Stimulated activated CD4-positive, alpha-beta T cell treated with anti-CD3 and anti-CD28 coated beads, Interleukin-15, amount 100 ng/mL, for 24 hours (primary cell): ENCODE measurements around the gene TEAD1.
A peak's percentile ranks its signal among the peaks of the same experiment; 100 is the strongest.

Experiments used
- DNase-seq: peaks from one replicate; pipeline ENCODE4 v3.0.0-alpha.2; 2020

TEAD1 gene

GRCh38 chr11:12667646-12668045 lies 6.6 kb upstream of the TEAD1 start:
- no peak for DNase-seq

GRCh38 chr11:12668166-12668565 lies 6.1 kb upstream of the TEAD1 start:
- DNase-seq, result no peak

DNA sequence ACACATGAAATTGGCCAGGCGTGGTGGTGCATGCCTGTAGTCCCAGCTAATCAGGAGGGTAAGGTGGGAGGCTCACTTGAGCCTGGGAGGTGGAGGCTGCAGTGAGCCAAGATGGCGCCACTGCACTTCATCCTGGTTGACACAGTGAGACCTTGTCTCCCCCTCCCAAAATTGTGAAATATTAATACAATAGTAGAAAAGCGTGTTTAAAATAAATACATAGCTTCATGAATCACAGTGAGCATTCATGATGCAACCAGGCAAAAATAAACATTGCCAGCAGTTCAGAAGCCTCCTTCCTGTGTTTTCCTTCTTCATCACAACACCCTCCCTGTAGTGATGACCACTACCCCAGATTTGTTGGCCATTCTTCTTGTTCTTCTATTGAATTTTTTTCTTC lies 4.3 kb upstream of the TEAD1 start:
- no peak for DNase-seq

DNA sequence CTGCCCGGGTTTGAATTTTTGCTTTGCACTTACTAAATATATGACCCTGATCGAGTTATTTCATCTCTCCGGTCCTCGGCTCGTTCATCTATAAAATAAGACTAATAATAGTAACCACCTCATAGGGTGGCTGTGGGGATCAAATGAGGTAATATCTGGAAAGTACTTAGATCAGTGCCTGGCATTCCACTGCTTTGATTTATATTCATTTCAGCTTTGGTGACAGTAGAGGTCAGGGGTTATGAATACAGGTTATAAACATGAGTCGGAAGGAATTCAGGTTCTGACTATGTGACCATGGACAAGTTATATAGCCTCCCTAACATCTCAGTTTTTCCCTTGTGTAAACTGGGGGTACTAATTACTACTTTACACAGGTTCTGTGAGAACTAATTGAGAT lies 2.9 kb upstream of the TEAD1 start:
- no peak for DNase-seq

DNA sequence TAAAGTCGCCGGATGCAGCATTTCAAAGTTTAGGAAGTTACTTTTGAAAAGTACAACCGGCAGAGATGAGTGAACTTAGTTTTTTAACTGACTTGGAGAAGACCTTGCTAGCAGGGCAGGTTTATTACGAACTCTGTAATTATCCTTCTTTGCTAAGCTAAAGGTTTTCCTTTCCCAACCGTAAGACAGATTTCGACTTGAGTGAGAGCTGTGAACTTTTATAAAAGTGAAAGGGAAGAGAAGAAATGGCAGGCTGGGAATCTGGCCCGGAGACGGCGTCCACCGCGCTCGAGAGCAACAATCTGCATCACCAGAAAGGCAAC lies 659 bp upstream of the TEAD1 start:
- no peak for DNase-seq

GRCh38 chr11:12674571-12674935 lies 332 bp downstream of the TEAD1 start:
- DNase-seq, result peak; percentile 32

GRCh38 chr11:12674936-12675696 lies 895 bp downstream of the TEAD1 start:
- peak; percentile 3 for DNase-seq

DNA sequence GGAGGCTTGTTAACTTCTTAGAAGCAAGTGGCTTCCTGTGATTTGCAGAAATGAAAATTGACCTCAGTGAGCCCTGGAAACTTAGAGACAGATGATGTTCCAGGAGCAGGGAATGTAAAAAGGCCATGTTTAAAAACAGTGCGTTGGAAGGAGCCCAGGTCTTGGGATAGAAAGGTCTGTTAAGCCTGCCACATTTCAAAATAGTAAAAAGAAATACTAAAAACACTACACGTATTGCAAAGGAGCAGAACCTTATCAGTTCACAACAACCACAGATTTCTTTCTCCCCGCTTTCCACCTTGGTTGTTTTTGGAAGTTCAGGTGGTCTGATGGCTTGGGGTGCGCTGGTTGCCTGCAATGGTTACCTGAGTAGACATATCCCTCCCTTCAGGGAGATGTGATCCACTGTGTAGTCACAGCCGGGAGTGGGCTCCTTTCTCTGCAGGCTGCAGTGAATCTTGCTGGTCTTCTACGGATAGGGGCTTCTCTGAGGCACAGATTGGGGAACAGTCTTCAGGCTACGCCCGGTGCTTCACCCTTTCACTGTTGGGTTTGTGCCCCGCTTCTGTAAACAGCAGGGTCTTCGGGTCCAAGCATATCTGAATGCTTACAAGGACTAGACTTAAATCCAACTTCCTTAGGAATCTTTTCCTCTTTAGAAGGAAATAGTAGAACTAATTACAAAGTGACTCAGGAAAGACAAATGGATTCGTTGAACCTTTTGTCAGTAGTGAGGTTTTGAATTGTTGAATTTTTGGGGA lies 1.9 kb downstream of the TEAD1 start:
- DNase-seq, result no peak

GRCh38 chr11:12677131-12677530 lies 2.9 kb downstream of the TEAD1 start:
- DNase-seq, result no peak

GRCh38 chr11:12678092-12678491 lies 3.9 kb downstream of the TEAD1 start:
- no peak for DNase-seq

GRCh38 chr11:12678991-12679390 lies 4.8 kb downstream of the TEAD1 start:
- no peak for DNase-seq

GRCh38 chr11:12679471-12679870 lies 5.2 kb downstream of the TEAD1 start:
- no peak for DNase-seq

DNA sequence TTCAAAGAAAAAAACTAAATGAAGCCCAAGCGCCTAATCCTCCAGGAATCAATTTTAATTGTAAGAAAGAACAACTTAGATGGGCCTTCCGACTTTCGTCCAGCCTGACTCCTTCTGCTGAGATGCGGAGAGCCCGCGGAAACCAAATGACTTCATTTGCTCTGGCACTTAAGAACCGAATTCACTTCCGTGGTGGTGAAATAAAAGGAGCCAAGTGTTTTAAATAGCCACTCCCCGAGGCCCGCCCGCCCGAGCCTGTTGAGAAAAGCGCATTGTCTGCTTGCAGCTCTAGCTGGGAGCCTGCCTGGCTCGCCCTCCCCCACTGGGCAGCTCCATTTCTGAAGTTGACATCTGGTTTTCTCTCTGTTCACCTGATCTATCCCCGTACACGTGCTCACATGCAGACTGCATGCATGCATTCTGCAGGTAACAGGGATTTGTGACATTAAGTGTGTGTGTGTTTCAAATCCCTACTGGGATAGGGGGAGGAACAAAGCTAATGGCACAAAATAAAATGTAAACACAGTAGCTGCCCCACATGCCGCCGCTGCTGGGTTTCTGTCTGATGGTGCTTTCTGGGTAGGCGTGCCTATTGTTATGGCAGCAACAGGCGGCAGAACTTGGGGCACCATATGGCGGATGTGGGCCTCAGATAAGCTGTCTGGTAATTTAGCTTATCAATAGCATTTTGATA lies 6.2 kb downstream of the TEAD1 start:
- DNase-seq, result peak; percentile 26

DNA sequence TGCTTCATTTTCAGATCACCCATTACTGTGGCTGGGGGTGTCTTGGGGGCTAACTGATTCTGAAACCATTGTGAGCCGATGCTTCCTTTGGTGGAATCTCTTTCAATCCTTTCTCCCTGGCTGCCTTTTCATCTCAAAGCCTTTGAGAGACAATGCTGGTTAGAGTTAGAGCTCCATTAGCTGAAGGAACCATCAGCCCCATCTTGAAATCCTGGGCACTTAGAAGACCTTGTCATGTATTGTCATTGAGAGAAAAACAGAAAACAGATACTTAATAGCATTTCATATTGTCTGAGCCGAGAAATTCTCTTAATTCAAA lies 6.7 kb downstream of the TEAD1 start:
- DNase-seq, result no peak

DNA sequence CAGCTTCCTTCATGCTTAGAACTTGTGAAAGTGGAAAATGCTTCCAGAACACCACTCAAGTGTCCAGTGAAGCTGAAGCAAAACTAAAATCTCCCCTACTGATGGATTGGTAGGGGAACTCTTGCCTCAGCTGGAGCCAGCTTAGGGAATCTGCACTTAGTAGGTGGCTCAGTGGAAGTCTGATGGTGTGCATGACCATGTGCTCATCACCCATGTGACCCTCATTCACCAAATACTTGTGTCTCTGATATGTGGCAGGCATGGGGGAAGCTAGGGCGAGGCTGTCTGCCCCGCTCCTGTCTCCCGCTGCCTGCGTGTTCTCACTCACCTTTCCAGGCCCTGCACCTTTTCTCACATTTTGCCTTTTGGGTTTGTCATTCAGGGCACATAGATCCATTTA lies 7.2 kb downstream of the TEAD1 start:
- no peak for DNase-seq

DNA sequence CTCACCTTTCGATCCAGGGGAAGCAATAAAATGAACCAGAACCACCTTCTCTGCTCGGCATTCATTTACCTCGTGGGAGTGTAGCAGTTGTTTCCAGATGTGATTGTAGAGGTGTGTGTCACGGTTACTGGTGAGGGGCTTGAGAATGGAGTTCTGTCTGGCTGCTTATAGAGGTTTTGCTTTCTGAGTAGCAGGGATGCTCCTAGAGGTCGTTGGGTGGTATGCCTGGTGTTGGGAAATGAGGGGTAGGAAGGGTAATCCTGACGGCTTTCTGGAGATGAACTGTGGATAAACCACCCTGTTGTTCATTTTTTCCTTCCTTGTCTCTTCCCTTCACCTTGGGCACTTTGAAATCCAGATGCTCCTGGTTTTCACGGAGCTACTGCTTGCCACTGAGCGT lies 8.1 kb downstream of the TEAD1 start:
- no peak for DNase-seq

DNA sequence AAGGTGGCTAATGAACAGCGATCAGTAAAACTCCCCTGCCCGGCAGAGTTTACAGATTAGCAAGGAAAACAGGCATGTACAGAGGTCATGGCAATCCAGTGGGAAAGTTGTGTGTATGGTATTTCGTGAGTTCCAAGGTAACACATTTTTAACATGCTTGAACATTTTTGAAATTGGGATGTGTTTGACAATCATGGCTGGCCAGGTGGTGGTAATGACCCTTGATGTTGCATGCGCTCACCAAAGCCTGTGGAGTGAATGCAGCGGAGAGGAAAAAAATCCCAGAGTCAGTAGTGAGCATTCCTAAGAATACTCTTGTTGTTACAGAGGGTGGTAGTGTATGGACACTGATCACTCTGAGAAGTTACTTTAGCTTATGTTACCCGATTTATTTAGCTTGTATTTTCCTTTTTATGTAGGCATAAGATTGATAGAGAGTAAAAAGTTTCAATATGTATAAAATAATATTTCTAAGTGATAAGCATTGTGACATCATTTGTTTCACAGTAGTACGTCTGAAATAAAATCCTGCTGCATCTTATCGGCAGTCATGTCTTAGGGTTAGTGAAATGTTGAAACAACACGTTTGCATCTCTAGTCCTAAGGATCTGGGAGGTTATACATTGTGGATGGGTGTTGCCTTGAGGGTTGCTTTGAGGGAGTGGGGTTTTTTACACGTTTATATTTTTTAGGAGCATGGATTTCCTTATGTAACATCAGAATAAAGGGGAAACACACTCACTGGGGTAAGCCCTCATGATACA lies 8.7 kb downstream of the TEAD1 start:
- DNase-seq, result no peak

- DNase-seq, result no peak
These were observed 9.7 kb downstream of the TEAD1 start for GRCh38 chr11:12683874-12684273.

- DNase-seq, result no peak
These were observed 10.1 kb downstream of the TEAD1 start for GRCh38 chr11:12684315-12684714.

GRCh38 chr11:12684816-12685215 lies 10.6 kb downstream of the TEAD1 start:
- no peak for DNase-seq

DNA sequence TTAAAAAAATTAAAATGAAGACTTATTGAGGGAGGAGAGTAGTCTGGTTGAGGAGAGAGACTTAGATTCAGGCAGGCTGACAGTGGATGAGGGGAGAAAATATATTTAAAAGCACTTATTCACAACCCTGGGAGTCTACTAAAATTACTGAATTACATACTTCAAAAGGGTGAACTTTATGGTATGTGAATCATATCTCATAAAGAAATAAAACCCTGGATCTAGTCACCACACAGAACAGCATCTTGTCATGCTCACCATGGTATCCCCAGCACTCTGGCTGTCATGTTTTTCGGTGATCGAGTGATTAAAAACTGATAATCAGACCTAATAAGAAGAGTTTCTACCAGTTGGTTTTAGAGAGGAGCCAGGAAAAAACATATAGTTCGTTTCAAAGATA lies 11.0 kb downstream of the TEAD1 start:
- no peak for DNase-seq

- no peak for DNase-seq
These were observed 12.2 kb downstream of the TEAD1 start for GRCh38 chr11:12686246-12687060.

- DNase-seq, result no peak
These were observed 13.0 kb downstream of the TEAD1 start for GRCh38 chr11:12687216-12687623.
